ENCODE results near the gene C1orf50.
"Not testable (repeated sequence)": the region's sequence is repeated elsewhere in the genome, so short reads cannot be mapped to it uniquely, and the experiment has no call there.

Gene C1orf50

DNA sequence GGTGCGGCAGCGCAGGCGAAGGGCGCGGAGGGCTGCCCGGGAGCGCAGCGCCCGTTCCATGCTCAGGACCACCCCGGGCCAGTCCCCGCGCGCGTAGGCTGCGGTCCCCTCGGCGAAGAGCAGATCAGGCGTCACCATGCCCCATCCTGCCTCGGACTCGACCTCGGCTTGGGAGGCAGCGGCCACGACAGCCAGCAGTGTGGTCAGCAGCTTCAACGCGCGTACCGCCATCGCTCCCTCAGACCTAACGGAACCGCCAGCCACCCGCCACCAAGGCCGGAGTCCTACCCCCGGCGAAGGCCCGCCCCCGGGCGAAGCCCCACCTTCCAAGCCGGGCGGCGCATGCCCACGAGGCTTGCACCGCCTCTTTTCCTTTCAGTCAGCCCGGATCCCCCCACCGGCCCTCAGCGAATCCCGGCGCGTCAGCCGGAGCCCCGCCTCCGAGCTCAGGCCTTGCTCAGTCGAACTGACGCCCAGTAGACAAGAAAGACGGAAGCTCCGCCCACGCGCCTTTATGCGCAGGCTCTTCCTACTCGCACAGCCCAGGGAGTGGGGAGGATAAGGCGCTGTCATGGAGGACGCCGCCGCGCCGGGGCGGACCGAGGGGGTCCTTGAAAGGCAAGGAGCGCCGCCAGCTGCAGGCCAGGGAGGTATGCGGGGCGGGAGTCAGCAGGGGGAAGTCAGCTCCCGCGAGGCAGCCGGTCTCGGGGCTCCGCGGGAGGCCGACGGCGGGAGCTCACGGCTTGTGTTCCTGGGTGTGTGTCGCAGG lies at the start of gene C1orf50, which contains the start of gene P3H1:
Gene C1orf50, plus strand, starts transcription at position 509 of the 769 bp plus-strand sequence. Its CDS starts 63 bp downstream, at position 572.
Gene P3H1, minus strand, starts transcription at position 288 of the 769 bp plus-strand sequence. Its CDS starts 57 bp downstream, at position 231.
- H3K27ac Mint-ChIP-seq = peak within 1 kb of the TSS; percentile 98

DNA sequence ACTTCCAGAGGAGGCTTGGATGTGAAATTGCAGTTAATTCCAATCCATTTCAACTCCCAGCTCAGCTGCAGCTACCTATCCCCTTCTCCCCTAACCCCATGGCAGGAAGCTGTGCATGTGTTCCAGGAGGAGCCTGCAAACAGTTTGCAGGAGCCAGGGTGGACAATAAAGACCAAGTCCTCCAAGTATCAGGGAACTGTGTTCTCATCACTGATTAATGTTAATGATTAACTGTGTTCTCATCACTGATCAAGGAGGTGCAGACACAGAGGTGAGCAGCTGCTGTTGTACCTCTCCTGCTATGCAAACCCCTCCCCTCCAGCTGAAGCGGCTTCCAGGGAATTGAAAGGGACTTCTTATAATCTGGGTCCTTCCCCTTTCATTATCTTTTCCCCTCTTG lies 46.2 kb upstream of the C1orf50 start:
- Mint-ChIP-seq H3K27ac (no peak overlapping the region), H3K9me3 (no peaks in the 10 kb centered on the region), H3K27me3 (no peaks in the 10 kb centered on the region), H3K4me3 (no peak overlapping the region), H3K4me1 (peaks cover 9% of the 10 kb centered on the region)
- DNase-seq (no peak), ATAC-seq (no peak)

More for the DNA sequence above, at the start of gene C1orf50, which contains the start of gene P3H1:
- peak; percentile 99 to 100 for DNase-seq
- Mint-ChIP-seq H3K9me3 (no peaks in the 10 kb centered on the region), H3K27me3 (no peaks in the 10 kb centered on the region), H3K4me3 (no peak within 1 kb of the TSS), H3K4me1 (peaks cover 41% of the 10 kb centered on the region)
- ATAC-seq = peak; percentile 93

DNA sequence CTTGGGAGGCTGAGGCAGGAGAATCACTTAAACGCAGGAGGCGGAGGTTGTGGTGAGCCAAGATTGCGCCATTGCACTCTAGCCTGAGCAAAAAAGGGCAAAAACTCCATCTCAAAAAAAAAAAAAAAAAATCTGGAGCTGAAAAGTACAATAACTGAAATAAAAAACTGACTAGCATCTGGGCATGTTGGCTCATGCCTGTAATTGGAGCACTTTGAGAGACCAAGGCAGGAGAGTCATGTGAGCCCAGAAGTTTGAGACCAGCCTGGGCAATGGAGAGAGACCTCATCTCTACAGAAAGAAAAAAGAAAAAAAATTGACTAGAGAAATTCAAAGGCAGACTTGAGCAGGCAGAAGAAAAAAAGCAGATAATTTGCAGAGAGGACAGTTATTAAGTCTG lies 45.1 kb upstream of the C1orf50 start:
- no peak overlapping the region for H3K27ac Mint-ChIP-seq
- DNase-seq = no peak
- H3K9me3 Mint-ChIP-seq = no peaks in the 10 kb centered on the region
- H3K4me1 Mint-ChIP-seq = peaks cover 9% of the 10 kb centered on the region
- no peak overlapping the region for H3K4me3 Mint-ChIP-seq
- no peaks in the 10 kb centered on the region for H3K27me3 Mint-ChIP-seq
- no peak for ATAC-seq

DNA sequence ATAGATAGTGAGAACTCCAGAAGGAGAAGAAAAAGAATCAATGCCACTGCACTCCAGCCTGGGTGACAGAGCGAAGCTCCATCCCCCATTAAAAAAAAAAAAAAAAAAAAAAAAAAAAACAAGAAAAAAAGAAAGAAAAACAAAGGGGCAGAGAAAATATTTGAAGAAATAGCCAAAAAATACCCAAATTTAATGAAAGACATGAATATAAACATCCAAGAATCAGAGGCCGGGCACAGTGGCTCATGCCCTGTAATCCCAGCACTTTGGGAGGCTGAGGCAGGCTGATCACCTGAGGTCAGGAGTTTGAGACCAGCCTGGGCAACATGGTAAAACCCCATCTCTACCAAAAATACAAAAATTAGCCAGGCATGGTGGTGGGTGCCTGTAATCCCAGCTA lies 44.6 kb upstream of the C1orf50 start:
- ATAC-seq, H3K27me3 Mint-ChIP-seq: not testable (repeated sequence)

DNA sequence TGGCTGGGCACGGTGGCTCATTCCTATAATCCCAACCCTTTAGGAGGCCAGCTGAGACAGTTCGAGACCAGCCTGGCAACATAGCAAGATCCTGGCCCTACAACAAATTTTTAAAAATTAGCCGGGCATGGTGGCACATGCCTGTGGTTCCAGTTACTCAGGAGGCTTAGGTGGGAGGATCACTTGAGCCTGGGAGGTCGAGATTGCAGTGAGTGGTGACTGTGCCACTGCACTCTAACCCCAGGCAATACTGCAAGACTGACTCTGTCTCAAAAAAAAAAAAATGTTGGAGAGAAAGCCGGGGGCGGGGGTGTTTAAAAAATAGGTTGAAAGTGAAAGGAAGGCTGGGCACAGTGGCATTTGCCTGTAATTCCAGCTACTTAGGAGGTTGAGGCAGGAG lies 43.5 kb upstream of the C1orf50 start:
- no peaks in the 10 kb centered on the region for H3K27me3 Mint-ChIP-seq
- peaks cover 9% of the 10 kb centered on the region for H3K4me1 Mint-ChIP-seq
- no peak overlapping the region for H3K27ac Mint-ChIP-seq
- ATAC-seq (no peak), DNase-seq (no peak)
- no peak overlapping the region for H3K4me3 Mint-ChIP-seq
- H3K9me3 Mint-ChIP-seq = no peaks in the 10 kb centered on the region

More for the DNA sequence above, 44.6 kb upstream of the C1orf50 start:
- H3K4me1 Mint-ChIP-seq, H3K27ac Mint-ChIP-seq, H3K9me3 Mint-ChIP-seq, DNase-seq, H3K4me3 Mint-ChIP-seq: not testable (repeated sequence)

DNA sequence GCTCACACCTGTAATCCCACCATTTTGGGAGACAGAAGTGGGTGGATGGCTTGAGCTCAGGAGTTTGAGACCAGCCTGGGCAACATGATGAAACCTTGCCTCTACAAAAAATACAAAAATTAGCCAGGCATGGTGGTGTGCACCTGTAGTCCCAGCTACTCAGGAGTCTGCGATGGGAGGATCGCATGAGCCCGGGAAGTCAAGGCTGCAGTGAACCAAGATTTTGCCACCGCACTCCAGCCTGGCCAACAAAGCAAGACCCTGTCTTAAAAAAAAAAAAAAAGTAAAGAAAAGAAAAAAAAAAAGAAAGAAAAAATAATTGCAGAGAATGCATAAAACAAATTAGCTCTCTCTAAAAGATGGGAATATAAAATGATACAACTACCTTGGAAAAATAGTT lies 41.2 kb upstream of the C1orf50 start:
- ATAC-seq = not testable (repeated sequence)

DNA sequence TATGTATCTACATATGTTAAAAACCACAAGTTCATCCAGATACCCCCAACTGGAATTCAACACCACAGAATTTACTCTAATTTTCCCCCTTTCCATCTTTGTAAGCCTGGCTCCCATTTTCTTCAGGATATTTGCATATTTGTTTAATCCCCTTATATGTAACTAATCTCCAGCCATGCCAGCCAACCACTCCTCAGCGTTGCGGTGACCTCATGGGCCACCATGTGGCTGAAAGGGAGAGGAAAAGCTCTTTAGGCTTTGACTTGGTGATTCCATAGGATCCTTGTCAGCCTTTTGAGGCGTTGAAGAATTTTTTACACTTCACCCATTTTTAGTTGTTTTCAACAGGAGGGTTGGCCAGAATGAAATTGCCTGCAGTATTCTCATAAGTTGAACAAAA lies 37.0 kb upstream of the C1orf50 start:
- ATAC-seq (no peak), DNase-seq (no peak)
- H3K4me3 Mint-ChIP-seq = no peak overlapping the region
- H3K9me3 Mint-ChIP-seq = no peaks in the 10 kb centered on the region
- H3K4me1 Mint-ChIP-seq = no peaks in the 10 kb centered on the region
- no peaks in the 10 kb centered on the region for H3K27me3 Mint-ChIP-seq
- no peak overlapping the region for H3K27ac Mint-ChIP-seq

More for the DNA sequence above, 41.2 kb upstream of the C1orf50 start:
- H3K4me3 Mint-ChIP-seq, DNase-seq, H3K27ac Mint-ChIP-seq, H3K4me1 Mint-ChIP-seq, H3K9me3 Mint-ChIP-seq, H3K27me3 Mint-ChIP-seq: not testable (repeated sequence)

DNA sequence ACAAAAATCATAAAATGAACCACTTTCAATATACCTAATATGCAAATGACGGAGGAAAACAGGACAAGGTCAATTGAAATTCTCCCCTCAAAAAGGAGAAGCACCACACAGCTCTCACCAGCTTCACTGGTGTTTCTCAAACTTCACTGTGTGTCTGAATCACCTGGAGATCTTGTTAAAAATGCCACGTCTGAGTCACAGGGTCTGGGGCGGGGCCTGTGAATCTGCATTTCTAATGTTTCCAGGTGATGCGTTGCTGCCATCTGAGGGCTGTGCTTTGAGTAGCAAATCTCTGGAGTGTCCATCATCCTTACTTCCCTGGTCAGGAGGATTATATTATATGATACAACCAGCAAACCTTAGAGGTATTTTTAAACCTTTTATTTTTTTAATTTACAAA lies 36.1 kb upstream of the C1orf50 start:
- ATAC-seq (peak; percentile 84), DNase-seq (peak; percentile 33 to 61)
- Mint-ChIP-seq H3K9me3 (no peaks in the 10 kb centered on the region), H3K27ac (no peak overlapping the region), H3K4me3 (no peak overlapping the region), H3K27me3 (no peaks in the 10 kb centered on the region), H3K4me1 (no peaks in the 10 kb centered on the region)

DNA sequence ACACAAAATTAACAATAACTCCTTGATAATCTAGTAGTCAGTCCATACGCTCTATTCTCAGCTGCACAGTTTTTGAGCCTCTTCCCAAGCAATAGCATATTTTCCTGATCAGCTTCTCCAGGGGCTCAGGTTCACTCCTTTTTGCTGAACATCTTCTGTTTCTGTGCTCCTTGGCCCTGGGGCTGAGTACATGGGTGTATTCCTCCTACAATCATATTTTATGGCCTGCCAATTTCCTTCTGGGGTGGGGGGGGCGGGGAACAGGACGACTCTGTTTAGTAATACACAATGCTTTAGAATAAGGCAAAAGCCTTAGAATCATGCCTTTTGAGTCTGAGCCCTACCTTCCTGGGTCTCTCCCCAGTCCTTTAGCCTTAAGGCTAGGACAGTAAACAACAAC lies 35.5 kb upstream of the C1orf50 start:
- ATAC-seq = no peak
- Mint-ChIP-seq H3K4me1 (peaks cover 3% of the 10 kb centered on the region), H3K27ac (no peak overlapping the region), H3K4me3 (no peak overlapping the region), H3K9me3 (no peaks in the 10 kb centered on the region), H3K27me3 (no peaks in the 10 kb centered on the region)
- DNase-seq = no peak

DNA sequence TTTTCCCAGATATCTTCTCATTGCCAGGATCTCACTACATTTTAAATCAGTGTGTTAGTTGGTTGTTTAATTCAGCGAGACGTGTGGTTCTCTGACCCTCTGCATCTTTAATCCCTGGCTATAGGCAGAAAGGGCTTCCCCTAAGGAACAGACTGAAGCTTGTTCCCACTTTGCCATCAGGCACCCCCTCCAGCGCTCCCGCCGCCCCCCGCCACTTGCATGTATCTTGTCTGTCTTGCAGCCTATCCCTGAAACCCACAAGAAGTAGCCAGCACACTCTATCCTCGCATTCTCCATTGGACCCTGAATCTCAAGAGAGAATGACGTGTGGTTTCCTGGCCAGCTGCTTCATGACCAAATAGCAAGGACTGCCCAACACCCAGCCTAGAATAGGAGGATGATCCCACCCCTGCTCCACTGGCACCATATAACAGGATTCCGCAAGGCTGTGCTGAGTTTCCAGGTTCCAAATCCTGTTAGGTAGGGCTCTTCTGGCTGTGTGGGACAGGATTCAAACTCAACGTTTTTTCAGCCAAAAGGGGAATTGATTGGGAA lies 34.8 kb upstream of the C1orf50 start:
- Mint-ChIP-seq H3K27me3 (no peaks in the 10 kb centered on the region), H3K27ac (no peak overlapping the region), H3K4me3 (no peak overlapping the region), H3K9me3 (no peaks in the 10 kb centered on the region), H3K4me1 (peaks cover 9% of the 10 kb centered on the region)
- ATAC-seq (no peak), DNase-seq (no peak)

DNA sequence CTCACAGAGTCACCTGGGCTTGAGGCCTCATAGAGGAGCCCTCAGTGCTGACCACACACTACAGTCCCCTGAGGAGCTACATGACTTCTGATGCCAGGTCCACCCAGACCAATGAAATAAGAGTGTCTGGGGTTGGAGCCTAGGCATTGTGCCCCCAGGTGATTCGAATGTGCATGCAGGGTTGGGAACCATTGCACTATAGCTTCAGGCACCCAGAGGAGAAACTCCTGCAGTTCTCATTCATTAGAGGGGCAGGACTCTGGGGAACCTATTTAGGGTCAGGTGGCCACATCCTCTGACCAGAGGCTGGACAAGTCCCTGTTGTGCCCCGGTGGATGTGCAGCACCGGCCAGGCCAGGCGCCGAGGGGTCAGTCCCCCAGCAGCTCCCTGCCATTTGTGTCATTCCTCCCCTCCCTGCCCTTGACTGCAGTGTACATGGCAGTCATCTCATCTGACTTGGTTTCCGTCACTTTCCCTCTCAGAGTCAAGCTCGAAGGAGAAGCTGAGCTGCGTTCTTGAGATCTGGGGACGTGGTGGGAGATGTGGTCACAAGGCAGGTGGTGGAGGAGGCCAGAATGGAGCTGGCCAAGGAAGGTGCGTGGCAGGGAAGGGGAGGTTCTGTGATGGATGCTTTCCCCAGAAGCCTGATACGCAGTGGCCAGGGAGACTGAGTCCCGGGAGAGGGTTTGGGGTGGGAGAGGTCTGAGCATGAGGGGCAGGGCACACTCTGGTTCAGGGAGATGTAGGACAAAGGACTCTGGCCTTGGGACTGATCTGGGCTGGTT lies 33.4 kb upstream of the C1orf50 start:
- no peak for DNase-seq
- ATAC-seq = no peak
- Mint-ChIP-seq H3K4me3 (no peak overlapping the region), H3K27ac (no peak overlapping the region), H3K4me1 (peaks cover 11% of the 10 kb centered on the region), H3K27me3 (no peaks in the 10 kb centered on the region), H3K9me3 (no peaks in the 10 kb centered on the region)

DNA sequence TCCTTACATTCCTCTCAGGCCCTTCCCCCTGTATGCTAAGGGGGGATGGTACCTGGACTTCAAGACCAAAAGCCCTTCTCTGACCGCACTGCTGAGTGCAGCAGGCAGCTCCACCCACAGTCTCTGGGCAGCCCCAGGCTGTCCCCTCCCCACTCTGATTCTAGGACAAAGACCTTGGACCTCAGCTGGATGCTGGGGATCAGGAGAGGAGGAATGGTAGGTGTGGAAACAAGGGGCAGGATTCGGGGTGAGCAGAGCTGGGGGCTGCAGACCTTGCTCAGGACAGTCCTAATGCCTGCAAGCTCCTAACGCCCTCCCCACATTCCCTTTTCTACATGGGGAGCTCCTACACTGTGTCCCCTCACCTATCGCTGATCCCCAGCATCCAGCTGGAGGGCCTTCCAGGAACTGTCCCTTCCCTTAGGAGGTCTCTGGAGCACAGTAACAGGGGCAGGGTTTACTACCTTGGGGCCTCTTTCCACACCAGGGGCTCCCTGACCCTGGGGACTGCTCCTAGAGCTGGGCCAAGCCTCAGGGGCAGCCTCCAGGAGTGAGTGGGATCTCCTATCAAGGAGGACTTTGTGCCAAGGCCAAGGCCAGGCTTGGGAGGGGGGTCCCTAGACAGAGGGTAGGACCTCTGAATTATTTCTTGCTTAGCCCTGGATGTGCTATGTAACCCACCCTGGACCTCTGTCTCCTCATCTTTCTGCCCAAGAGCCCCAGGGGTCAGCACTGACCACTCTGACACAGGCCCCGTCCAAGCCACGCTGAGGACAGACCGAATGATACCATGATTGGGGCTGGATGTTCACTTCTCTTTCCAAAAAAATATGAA lies 32.6 kb upstream of the C1orf50 start:
- Mint-ChIP-seq H3K27ac (peak overlapping the region in 1 of 2 donors; percentile 19), H3K9me3 (no peaks in the 10 kb centered on the region), H3K4me3 (no peak overlapping the region), H3K4me1 (peaks cover 11% of the 10 kb centered on the region), H3K27me3 (no peaks in the 10 kb centered on the region)
- ATAC-seq = no peak
- DNase-seq = no peak

DNA sequence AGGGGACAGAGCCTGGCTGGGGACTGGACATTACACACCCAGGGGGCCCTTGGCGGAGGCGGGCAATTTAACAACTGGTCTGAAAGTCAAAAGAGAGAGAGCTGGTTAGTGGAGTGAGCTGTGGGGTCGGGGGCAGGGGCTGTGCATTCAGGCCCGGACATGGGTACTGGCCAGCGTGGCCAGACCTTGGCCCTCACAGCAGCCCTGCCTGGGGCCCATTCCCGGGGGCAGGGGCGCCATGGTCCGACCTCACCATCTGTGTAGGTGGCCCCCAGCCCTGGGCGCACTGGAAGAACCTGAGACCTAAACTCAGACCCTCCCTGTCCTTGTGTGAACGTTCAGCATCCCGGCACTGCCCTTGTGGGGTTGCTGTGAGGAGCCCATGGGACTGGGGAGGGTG lies 32.0 kb upstream of the C1orf50 start:
- DNase-seq (no peak), ATAC-seq (peak; percentile 13)
- Mint-ChIP-seq H3K4me1 (peaks cover 11% of the 10 kb centered on the region), H3K9me3 (no peaks in the 10 kb centered on the region), H3K4me3 (no peak overlapping the region), H3K27ac (no peak overlapping the region), H3K27me3 (no peaks in the 10 kb centered on the region)

DNA sequence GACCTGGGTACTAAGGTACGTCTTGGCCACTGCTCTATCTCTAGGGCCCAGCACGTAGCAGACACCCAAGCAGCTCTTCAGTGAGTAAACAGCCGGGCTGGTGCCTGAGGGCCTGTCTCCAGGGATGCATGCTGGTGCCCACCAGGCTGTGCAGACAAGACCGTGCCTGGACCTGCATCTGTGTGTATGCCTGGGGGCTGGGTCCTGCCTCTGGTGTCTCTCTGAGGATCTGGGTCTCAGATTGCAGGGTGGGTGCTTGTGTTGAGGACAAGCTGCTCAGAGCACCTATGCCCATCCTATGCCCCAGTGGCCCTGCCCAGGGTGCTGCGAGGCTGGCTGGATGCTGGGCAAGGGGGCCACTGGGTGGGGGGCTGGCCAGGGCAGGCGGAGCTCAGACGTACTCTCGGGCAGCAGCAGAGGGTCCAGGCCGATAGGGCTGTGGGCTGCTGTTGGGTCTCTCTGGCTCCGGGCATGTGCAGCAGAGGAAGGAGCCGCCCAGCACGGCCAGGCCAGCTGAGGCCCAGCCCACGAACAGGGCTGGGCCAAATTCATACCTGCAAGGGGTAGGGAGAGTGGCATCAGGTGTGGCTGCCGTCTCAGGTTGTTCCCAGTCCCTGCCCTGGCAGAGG lies 31.5 kb upstream of the C1orf50 start:
- Mint-ChIP-seq H3K4me1 (peaks cover 11% of the 10 kb centered on the region), H3K9me3 (no peaks in the 10 kb centered on the region), H3K27ac (no peak overlapping the region), H3K4me3 (no peak overlapping the region), H3K27me3 (no peaks in the 10 kb centered on the region)
- no peak for ATAC-seq
- no peak for DNase-seq

DNA sequence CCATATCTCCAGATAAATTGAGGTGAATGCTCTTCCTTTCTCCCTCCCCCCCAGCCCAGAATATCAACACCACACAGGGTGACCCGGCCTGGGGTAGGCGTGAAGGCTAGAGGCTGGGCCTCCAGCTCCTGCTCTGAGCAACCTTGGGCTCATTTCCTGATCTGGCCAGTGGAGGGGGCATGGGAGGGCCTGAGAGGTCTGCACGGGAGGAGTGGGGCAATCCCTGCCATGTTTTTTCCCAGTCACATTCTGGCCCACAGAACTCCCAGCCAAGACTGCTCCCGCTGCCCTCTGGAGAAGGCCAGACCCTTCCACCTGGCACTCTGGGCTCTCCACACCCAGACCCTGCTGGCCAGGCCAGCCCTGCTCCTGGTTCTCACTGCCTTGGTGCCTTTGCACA lies 30.9 kb upstream of the C1orf50 start:
- H3K4me1 Mint-ChIP-seq = peaks cover 11% of the 10 kb centered on the region
- H3K4me3 Mint-ChIP-seq = no peak overlapping the region
- H3K9me3 Mint-ChIP-seq = no peaks in the 10 kb centered on the region
- ATAC-seq (peak; percentile 25), DNase-seq (no peak)
- H3K27ac Mint-ChIP-seq = no peak overlapping the region
- H3K27me3 Mint-ChIP-seq = no peaks in the 10 kb centered on the region
